Endothelial cell of umbilical vein (primary cell): ENCODE data around the gene SCAF11. TPM values are rescaled to one million over a fixed set of nuclear protein-coding genes. Genes with fewer than 3 reads are reported as not detected.

Source experiments
- BruUV-seq: library from RNA; stranded (reverse); fragments of 400-500 nt; replicated peaks from 2 replicates; lab custom pipeline; 2021; lab: Mats Ljungman, UMichigan
- CTCF ChIA-PET: fragments of 300-600, 350-600 bp; sonication (Branson Sonifier 250); formaldehyde crosslinking; loops from one replicate; lab custom pipeline; 2021; ENCODE audit warnings: antibody characterized with exemption, inconsistent platforms; lab: Charles Lee
- POLR2A ChIA-PET: fragments of 300-600, 350-600 bp; sonication (Branson Sonifier 250); formaldehyde crosslinking; loops from one replicate; lab custom pipeline; 2021; ENCODE audit warnings: antibody characterized with exemption, inconsistent platforms; lab: Charles Lee
- DNase-seq: peaks from one replicate; pipeline ENCODE4 v3.0.0-alpha.2; 2011; ENCODE audit warnings: low read depth, low spot score
- FAIRE-seq: peaks from 2 replicates; lab custom pipeline; 2011; peaks lifted over from hg19 to GRCh38; lab: Jason Lieb, UNC
- H2AFZ ChIP-seq: 2 replicates; pipeline ENCODE4 v1.6.0; 2012; ENCODE audit warnings: low read depth, low read length, control low read depth, inconsistent platforms
- H3K27ac ChIP-seq: 2 replicates; pipeline ENCODE4 v1.5.1; 2011; ENCODE audit warnings: low read depth, mild to moderate bottlenecking, control low read depth, low read length, moderate library complexity; ENCODE audit not compliant: insufficient read depth
- H3K27me3 ChIP-seq, 2 experiments: 2 replicates each; pipeline versions ENCODE4 v1.6.0 to v1.6.1; 2011; ENCODE audit warnings: low read length in 2 of 2, mixed read lengths in 1 of 2; ENCODE audit not compliant: control insufficient read depth in 2 of 2, insufficient read depth in 2 of 2
- H3K36me3 ChIP-seq, 2 experiments: 2 replicates in 1 of 2; 3 replicates in 1 of 2; pipeline ENCODE4 v1.5.1; 2011; ENCODE audit warnings: low read length in 2 of 2, mild to moderate bottlenecking in 1 of 2, moderate library complexity in 1 of 2; ENCODE audit not compliant: control insufficient read depth in 2 of 2, insufficient read depth in 2 of 2; ENCODE audit errors: extremely low read depth in 1 of 2
- H3K4me1 ChIP-seq: 3 replicates; pipeline ENCODE4 v1.5.1; 2011; ENCODE audit warnings: mild to moderate bottlenecking, low read length; ENCODE audit not compliant: control insufficient read depth, insufficient read depth; ENCODE audit errors: extremely low read depth
- H3K4me2 ChIP-seq: 2 replicates; pipeline ENCODE4 v1.6.1; 2011; ENCODE audit warnings: low read length, control low read depth, mixed read lengths; ENCODE audit not compliant: insufficient read depth
- H3K4me3 ChIP-seq, 3 experiments: fragments of 200-600 bp in 1 of 3; sonication (generic), shearing (Covaris generic) in 1 of 3; replicated peaks in 1 of 3; 2 replicates each; pipeline ENCODE4 v1.5.1; 2011 to 2016; ENCODE audit warnings: control low read depth in 3 of 3, low read length in 3 of 3, mild to moderate bottlenecking in 2 of 3, inconsistent platforms in 1 of 3, low read depth in 1 of 3, moderate library complexity in 1 of 3; ENCODE audit not compliant: insufficient read depth in 1 of 3
- H3K79me2 ChIP-seq: 2 replicates; pipeline ENCODE4 v1.6.0; 2012; ENCODE audit warnings: low read length, inconsistent platforms; ENCODE audit not compliant: control insufficient read depth, insufficient read depth
- H3K9ac ChIP-seq: replicated peaks from 2 replicates; pipeline ENCODE3; 2011; ENCODE audit warnings: low read length, control low read depth; ENCODE audit not compliant: insufficient read depth; ENCODE audit errors: extremely low read depth
- H3K9me1 ChIP-seq: replicated peaks from 3 replicates; pipeline ENCODE4 v1.6.0; 2011; ENCODE audit warnings: mild to moderate bottlenecking, low read length; ENCODE audit not compliant: control insufficient read depth, insufficient read depth; ENCODE audit errors: extremely low read depth
- H3K9me3 ChIP-seq: replicated peaks from 2 replicates; pipeline ENCODE4 v1.5.1; 2012; ENCODE audit warnings: low read length, inconsistent platforms; ENCODE audit not compliant: control insufficient read depth, insufficient read depth
- H4K20me1 ChIP-seq: replicated peaks from 2 replicates; pipeline ENCODE3; 2011; ENCODE audit warnings: mild to moderate bottlenecking, low read length; ENCODE audit not compliant: control insufficient read depth, insufficient read depth; ENCODE audit errors: extremely low read depth
- CTCF ChIP-seq, 2 donors: IDR thresholded peaks; 1 replicate in 1 of 2; 2 replicates in 1 of 2; pipeline ENCODE4 v1.5.1; 2011; ENCODE audit warnings: low read length in 2 of 2, mild to moderate bottlenecking in 2 of 2, moderate library complexity in 2 of 2, control low read depth in 1 of 2, inconsistent platforms in 1 of 2, low read depth in 1 of 2; ENCODE audit not compliant: insufficient read depth in 1 of 2; ENCODE audit errors: extremely low read depth in 1 of 2
- EZH2 ChIP-seq: IDR thresholded peaks from 2 replicates; pipeline ENCODE4 v1.6.1; 2012; ENCODE audit warnings: borderline replicate concordance, low read depth, mild to moderate bottlenecking, moderate library complexity, low read length, inconsistent platforms; ENCODE audit not compliant: severe bottlenecking
- FOS ChIP-seq: IDR thresholded peaks from 2 replicates; pipeline ENCODE4 v1.6.1; 2011; ENCODE audit warnings: mild to moderate bottlenecking, low read length, moderate library complexity, borderline replicate concordance; ENCODE audit not compliant: insufficient read depth
- GATA2 ChIP-seq: IDR thresholded peaks from 2 replicates; pipeline ENCODE4 v1.7.0; 2011; ENCODE audit warnings: low read depth, mild to moderate bottlenecking, moderate library complexity, mixed read lengths, low read length; ENCODE audit not compliant: insufficient read length, insufficient read depth
- JUN ChIP-seq: IDR thresholded peaks from 2 replicates; pipeline ENCODE4 v1.6.1; 2011; ENCODE audit warnings: borderline replicate concordance, low read depth; ENCODE audit not compliant: insufficient read length, insufficient read depth
- MAX ChIP-seq: IDR thresholded peaks from 2 replicates; pipeline ENCODE4 v1.6.1; 2011; ENCODE audit not compliant: insufficient read depth, insufficient read length
- MYC ChIP-seq: IDR thresholded peaks from one replicate; pipeline ENCODE4 v1.6.1; 2011; ENCODE audit warnings: mild to moderate bottlenecking, low read depth, low read length
- POLR2A ChIP-seq: IDR thresholded peaks from 2 replicates; pipeline ENCODE4 v1.6.1; 2012; ENCODE audit warnings: low read depth, mild to moderate bottlenecking, control low read depth, low read length
- POLR2AphosphoS5 ChIP-seq: IDR thresholded peaks from 2 replicates; pipeline ENCODE4 v1.6.1; 2012; ENCODE audit warnings: low read depth, mild to moderate bottlenecking, control low read depth, low read length, moderate library complexity; ENCODE audit not compliant: insufficient read depth
- dilution Hi-C: fragments of 300-500 bp; cut with MboI; formaldehyde crosslinking; loops from one replicate; pipeline ENCODE4 v1.15.0; 2019; ENCODE audit warnings: low sequenced_read_pairs; ENCODE audit not compliant: extremely low pct_ligation_motif_present
- intact Hi-C: fragments of 100-400 bp; cut with micrococcal nuclease; formaldehyde crosslinking; loops from one replicate; pipeline ENCODE4 v1.10.0; 2022
- polyA plus RNA-seq, 4 experiments: library from polyadenylated mRNA; depleted of rRNA in 3 of 4; stranded (reverse) in 3 of 4; unstranded in 1 of 4; fragments of >200 nt; gene quantifications; 2 replicates each; pipeline versions ENCODE4 v1.2.1 to v1.2.3, GENCODE V29; 2011 to 2012; ENCODE audit warnings: missing spikeins in 1 of 4
- total RNA-seq: library from RNA; stranded (reverse); gene quantifications from 2 replicates; pipeline ENCODE4 v1.2.3, GENCODE V29; 2021

Gene SCAF11
- total and polyA plus RNA-seq, 2 donors (not counting 3 experiments of a cell fraction or from before 2014, with no cell fraction given) = 20.9 to 109 TPM

GRCh38 chr12:45880533-45880932, 109.8 kb downstream of the SCAF11 start:
- Histone ChIP-seq H3K79me2 (no peaks in the 10 kb centered on the region), H3K4me2 (no peak overlapping the region), H2AFZ (no peak overlapping the region), H3K9me1 (no peaks in the 10 kb centered on the region), H3K36me3 (peaks cover 0 to 2% of the 10 kb centered on the region in 2 experiments), H3K27ac (no peak overlapping the region), H3K9ac (no peak overlapping the region), H3K4me1 (no peaks in the 10 kb centered on the region), H3K4me3 (no peak overlapping the region), H4K20me1 (no peaks in the 10 kb centered on the region), H3K27me3 (no peaks in the 10 kb centered on the region), H3K9me3 (no peaks in the 10 kb centered on the region)
- POLR2A ChIA-PET = no interaction called here
- DNase-seq = no peak
- BruUV-seq = no TSS peak
- dilution Hi-C loops = no loop called here
- CTCF ChIA-PET = no interaction called here
- TF ChIP-seq MYC (no peak), MAX (no peak), GATA2 (no peak), CTCF (IDR thresholded peaks at IDR 0.05; ENCODE audit: extremely low read depth in 1 of 2, insufficient read depth in 1 of 2, low read depth in 1 of 2, low read length in 2 of 2) (no peak), EZH2 (no peak), FOS (no peak), POLR2A (no peak), POLR2AphosphoS5 (no peak), JUN (no peak)
- FAIRE-seq = no peak
- intact Hi-C loops = no loop called here
